HG03432 (cell line): ENCODE measurements around the gene CCDC50.

Experiments used
- ATAC-seq: cut with Tn5 transposase; IDR thresholded peaks from one replicate; pipeline ENCODE4 v1.9.1; 2021; ENCODE audit warnings: mild to moderate bottlenecking, moderate library complexity; ENCODE audit not compliant: unreplicated experiment

Gene CCDC50, protein sequence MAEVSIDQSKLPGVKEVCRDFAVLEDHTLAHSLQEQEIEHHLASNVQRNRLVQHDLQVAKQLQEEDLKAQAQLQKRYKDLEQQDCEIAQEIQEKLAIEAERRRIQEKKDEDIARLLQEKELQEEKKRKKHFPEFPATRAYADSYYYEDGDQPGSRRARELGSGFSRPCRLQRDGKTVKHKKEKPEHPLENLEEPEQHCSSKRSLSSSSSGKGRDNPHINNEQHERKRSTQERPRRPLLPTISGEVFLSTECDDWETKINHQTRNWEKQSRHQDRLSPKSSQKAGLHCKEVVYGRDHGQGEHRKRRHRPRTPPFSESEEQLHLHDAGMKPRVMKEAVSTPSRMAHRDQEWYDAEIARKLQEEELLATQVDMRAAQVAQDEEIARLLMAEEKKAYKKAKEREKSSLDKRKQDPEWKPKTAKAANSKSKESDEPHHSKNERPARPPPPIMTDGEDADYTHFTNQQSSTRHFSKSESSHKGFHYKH

DNA sequence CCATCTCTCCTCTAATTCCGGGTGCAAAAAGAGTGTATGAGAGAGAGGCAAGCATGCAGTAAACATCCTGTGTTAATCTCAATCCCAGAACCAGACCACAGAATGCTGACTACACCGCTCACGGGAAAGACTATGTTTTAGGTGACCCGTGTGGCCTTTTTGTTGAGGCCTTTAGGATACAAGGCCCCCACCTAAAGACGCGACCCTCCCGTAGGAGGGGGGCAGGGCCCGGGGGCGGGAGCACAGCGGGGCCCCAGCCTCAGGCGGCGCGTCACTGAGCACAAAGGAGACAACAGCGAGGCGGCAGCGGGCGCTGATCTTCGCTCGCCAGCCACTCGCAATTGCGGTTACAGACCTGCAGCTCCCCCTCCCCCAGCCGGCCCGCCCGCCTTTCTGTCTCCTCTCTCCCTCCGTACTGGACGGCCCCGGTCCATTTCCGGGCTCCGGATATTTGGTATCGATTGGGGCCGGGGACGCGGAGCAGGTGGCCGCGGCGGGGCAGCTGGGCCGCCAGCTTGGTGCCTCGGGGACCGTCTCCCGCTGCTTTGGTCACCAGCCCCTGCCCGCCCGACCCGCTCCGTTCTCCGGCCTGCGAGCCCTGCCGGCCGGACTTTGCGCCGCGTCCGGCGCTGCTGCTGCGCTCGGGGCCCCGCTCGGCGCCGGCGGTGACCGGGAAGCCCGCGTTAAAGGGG, at the start of gene CCDC50:
CCDC50 (plus strand) TSS at position 433 of the 692 bp plus-strand sequence. CDS start 281 bp downstream, outside the sequence.
- ATAC-seq: peak; percentile 86

DNA sequence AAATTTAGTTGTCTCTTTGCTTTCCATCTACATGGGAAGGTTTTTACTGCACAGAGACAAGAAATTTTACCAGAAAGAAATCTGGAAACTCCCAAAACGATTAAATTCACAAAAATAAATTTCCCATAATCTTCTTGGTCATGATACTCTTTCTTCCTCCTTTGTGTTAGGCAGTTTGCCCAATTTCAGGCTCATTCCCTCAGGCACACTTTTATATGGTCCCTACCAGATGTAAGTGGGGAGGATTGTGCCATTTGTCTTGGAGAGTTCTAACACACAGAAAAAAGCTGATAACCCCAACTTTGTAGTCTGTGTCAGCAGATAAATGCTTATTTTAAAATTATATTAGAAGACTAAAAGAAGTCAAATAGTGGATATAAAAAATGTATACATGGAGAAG, 49.1 kb upstream of the CCDC50 start:
- no peak for ATAC-seq

DNA sequence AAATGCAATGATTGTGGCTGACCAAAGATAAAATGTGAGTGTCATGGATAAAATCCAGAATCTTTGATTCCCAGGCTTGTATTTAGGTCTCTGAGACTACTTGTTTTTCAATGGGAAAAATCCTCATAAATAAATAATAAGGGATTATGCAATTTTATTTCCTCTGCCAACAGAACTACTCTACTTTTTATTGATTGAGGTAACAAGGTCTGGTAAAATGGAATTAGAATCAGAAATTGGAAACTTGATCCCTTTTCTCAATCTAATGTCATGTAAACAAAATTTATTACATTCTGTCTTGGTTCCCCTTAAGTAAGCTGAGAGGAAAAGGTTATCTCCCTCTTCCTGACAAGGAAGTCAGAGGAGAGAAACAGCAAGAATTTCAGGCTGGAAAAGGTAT, 48.3 kb upstream of the CCDC50 start:
- no peak for ATAC-seq

DNA sequence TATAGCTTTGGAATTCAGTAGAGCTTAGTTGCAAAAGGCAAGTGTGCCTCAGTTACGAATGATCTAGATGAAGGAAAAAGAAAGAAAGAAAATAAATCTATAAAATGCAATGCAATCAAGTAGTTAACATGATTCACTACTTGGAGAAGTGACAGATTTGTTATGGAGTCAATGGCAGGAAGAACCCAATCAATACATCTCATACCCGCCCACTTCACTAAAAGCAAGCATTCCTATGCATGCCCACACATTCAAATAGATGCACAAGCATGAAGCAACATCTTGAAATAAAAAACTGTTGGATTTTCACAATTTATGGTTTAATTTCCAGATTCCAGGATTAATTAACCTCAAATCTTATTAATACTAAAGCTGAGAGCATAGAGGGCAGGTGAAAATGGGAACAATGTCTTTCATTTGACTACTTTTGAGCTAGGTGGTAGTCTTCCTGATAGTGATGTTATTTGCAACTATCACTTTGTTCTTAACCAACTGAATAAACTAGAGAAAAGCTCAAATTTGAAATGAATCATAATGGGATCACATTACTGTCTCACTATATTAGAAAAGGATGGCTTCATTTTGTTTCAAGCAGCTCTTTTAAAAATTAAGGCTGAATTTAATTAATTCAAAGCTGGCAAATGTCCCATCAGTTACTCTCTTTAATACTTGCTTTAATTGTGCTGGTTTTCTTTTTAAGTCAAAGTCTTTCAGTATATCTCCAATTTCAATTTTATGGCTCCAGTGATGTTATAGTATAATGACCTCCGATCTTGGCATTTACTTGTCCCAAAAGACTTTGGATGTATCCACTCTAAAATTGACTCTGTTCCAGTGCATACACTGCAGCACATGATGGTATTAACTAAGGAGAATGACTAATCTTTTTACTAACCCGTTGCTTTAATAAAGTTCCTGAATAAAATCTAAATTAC, 46.7 kb upstream of the CCDC50 start:
- ATAC-seq: no peak

DNA sequence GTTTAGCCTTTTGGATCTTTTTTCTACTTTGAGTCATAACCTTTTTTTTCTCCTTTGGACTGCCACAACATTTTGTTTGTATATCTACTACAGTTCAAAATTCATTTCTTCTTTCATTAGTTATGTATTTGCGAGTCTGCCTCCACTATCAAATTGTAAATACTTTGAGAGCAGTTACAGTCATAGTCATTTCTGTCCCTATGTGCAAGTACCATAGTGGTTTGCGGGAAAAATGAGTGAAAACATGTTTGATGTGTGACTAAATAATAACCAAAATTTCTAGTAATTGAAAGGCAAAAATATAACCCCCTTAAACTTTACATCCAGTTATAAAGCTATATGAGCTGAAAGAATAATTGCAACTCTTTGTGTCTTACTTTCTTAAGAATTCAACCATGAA, 45.8 kb upstream of the CCDC50 start:
- ATAC-seq: no peak

DNA sequence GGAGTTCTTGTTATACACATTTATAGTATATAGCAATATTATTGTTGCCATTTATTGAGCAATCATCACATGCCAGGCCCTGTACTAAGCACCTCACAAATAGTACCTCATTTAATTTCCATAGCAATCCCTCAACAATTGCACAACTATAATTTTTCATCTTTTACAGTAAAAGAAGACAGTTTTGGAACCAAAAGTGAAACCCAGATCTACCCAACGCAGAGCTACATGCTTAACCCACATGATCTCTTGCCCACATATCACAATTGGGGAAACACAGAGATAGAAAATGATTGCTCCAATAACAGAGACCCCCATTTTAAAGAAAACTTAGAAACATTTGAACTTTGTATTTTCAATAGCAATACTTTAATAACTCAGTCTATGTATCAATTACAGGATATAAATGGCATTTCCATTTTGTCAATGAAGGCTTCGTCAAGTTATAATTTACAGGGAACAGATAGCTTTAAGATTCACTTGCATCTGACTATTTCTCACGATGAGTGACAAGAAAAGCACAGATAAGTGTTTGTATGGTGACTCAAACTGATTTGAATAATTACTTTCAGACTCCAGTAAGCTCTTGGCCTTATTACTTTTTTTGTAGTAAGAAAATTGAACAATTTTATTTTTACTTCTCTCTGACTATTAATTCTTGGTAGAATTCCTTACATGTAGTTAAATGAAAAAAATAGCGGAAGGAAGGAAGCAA, 38.7 kb upstream of the CCDC50 start:
- peak; percentile 89 for ATAC-seq

DNA sequence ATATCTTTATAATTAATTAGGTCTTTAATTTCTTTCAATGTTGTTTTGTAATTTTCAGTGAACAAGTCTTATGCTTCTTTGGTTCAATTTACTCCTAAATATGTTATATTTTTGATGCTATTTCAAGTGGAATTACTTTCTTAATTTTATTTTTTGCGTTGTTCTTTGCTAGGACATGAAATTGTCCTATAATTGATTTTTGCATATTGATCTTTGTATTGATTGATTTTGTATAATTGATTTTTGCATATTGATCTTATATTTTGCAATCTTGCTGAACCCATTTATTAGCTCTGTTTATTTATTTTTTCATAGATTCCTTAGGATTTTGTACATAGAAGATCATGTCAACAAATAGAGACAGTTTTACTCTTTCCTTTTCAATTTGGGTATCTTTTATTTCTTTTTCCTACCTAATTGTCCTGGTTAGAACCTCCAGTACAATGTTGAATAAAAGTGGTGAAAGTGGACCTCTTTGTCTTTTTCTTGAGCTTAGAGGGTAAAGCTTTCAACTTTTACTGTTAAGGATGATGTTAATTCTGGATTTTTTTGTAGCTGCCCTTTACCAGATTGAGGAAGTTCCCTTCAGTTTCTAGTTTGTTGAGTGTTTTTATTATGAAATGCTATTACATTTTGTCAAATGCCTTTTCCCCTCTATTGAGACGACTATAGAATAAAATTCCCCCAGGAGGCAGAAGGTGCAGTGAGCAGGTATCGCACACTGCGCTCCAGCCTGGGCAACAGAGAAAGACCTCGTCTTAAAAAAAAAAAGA, 36.8 kb upstream of the CCDC50 start:
- ATAC-seq: no peak

DNA sequence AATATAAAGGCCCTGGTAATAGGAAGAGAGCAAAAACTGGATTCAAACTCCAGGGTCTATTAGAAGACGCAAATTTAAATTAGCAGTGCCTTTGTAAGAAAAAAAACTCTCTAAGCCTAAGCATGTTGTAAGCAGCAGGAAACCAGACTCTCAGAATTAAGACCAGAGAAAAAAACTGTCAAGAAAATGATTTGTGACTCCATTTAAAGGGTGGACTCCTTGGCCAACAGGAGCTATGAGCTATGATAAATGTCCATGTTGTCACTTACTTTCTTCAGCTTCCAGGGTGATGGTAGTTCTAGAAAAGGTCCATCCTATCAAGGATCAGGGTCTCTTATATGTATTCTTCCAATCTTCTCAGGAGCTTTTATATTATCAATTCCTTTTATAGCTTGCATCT, 34.9 kb upstream of the CCDC50 start:
- ATAC-seq: no peak

DNA sequence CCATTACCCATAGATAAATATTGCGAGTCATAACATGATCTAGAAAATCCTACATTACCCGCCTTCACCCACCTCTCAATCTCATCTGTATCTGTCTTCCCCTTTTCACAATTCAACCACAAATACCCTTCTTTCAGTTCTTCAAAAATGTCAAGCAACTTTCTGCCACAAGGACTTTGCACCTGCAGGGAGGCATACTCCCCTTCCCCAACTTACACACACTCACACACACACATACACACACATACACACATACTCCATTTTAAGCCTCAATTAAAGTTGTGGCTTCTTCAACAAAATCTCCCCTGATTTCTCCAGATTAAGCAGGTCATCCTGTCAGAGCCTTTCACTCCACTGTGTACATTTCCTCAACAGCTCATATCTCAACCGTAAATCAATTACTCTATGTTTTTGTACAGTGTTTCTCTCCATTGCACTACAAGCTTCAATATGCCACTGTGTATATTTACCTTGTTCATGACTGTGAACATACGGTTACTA, 33.1 kb upstream of the CCDC50 start:
- ATAC-seq: peak; percentile 87

DNA sequence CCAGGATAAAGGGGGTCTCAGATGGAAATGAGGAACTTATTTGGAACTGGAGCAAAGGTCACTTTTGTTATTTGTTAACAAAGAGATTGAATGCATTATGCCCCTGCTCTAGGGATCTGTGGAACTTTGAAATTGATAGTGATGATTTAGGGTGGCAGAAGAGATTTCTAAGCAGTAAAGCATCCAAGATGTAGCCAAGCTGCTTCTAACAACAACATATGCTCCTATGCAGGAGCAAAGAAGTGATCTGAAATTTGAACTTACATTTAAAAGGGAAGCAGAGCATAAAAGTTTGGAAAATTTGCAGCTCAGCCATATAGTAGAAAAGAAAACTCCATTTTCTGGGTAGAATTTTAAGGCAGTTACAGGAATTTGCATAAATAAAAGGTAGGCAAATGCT, 30.3 kb upstream of the CCDC50 start:
- no peak for ATAC-seq

DNA sequence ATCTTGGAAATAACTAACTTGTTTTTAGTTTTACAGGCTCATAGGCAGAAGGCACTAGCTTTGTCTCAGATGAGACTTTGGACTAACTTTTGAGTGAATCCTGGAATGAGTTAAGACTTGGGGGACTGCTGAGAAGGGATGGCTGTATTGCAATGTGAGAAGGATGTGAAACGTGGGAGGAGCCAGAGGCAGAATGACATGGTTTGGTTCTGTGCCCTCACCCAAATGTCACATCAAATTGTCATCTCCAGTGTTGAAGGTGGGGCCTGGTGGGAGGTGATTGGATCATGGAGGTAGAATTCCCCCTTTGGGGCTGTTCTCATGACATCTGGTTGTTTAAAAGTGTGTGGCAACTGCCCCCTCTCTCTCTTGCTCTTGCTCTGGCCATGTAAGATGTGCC, 28.8 kb upstream of the CCDC50 start:
- peak; percentile 29 for ATAC-seq

DNA sequence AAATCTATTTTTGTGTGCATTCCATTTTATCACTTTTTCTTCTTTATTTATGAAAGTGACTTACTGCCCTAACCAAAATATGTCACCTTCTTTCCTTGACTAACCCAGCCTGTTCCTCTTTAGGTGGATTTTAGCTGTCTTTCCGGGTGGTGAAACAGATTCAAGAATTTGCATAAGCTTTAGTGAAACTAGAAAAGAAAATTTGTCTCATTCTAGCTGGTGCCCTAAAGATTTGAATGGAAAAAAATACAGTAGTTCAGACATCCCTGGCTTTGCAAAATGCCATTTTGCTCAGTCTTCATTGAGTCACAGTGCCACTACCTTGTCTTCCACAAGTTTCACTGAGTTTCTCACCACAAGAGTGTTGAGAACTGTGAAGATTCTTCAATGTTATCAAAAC, 28.2 kb upstream of the CCDC50 start:
- peak; percentile 80 for ATAC-seq

DNA sequence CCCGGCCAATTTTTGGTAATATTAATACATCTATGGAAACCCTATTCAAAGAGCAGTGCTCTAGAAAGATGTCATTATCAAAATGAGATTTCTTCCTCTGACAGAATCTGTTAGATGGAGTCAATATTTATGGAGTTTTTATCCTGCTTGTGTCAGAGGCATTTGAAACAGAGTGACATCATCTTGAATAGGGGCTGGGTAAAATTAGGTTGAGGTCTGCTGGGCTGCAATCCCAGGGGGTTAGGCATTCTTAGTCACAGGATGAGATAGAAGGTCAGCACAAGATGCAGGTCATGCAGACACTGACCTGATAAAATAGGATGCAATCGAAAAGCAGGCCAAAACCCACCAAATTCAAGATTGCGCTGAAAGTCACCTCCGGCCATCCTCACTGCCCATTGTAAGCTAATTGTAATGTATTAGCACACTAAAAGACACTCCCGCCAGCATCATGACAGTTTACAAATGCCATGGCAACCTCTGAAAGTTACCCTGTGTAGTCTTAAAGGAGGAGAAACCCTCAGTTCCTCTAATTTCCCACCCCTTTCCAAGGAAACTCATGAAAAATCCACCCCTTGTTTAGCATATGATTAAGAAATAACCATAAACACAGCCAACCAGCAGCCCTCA, 27.3 kb upstream of the CCDC50 start:
- ATAC-seq: no peak

DNA sequence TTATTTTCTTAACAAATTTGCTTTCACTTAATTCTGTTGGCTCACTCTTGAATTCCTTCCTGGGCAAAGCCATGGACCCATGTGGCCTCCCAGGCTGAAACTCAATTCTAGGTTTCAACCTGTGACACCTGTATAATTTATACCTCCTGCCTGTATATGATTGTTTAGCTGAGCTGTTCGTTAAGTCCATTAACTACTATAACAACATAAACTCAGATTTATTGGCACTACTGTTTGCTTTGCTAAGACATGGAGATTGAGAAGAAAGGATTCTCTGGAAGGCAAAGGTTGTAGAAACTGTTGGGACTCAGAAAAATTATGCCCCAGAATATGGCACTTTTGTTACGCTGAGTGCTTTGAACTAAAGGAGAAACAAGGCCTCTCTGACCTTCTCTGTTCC, 26.7 kb upstream of the CCDC50 start:
- ATAC-seq: no peak

DNA sequence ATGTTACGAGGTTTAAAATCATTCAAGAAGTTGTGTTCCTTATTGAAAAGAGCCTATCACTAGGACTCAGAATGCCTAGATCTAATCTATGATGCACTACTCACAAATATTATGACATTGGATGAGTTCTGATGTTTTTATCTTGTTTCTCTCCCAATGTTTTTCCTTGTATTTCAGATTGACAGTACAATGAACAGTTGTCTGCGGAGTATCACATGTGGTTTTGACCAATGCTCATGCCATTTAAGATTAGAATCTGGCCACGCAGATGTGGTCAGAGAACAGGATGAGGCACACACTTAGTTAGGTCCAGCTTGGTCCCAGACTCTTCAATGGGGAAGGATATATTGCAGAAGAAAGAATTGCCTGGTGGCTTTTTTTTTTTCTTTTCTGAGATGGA, 25.6 kb upstream of the CCDC50 start:
- no peak for ATAC-seq

DNA sequence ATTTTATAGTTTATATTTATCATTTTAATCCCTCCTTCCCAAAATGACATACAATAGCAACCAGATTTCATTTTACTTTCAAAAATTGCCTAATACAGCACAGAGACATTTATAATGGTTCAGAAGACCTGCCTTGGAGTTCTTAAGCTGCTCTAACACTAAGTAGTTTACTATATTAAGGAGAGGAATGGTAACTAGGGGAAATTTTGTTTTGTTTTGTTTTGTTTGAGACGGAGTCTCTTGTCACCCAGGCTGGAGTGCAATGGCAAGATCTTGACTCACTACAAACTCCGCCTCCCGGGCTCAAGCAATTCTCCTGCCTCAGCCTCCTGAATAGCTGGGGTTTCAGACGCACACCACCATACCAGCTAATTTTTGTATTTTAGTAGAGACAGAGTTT, 22.8 kb upstream of the CCDC50 start:
- no peak for ATAC-seq

DNA sequence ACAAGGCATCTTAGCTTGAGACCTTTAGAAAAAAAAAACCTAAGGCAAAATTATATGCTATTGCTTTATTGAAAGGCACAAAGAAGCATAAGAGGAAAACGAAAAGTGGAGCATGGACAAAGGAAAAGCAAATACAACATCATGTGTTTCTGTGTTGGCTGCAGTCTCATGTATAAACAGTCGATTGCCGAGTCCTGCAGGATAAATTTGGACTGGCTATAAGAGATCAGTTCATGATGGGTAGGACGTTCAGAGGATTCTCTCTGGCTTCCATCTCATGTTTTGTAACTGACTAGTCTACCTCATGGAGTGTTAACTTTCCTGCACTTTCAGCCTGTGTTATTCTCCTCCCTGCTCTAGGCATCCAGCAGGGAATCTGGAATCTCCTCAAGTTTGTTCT, 21.9 kb upstream of the CCDC50 start:
- no peak for ATAC-seq

DNA sequence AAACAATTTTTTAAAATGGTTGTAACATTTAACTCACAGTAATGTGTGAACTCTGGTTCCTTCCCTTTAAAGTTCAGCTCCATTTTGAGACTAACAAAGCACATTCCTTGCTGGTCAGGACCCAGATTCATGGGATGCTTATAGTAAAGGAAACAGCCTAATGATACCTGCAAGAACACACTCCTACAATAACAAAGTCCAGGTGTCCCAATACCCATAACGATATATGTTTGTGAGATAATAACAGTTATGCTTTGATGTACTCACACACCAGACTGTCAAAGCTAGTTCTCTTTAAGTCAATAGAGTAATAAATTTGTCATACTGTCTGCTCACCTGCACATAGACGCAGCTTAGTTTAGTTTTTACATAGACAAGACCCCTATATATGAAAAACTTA, 15.9 kb upstream of the CCDC50 start:
- ATAC-seq: no peak

DNA sequence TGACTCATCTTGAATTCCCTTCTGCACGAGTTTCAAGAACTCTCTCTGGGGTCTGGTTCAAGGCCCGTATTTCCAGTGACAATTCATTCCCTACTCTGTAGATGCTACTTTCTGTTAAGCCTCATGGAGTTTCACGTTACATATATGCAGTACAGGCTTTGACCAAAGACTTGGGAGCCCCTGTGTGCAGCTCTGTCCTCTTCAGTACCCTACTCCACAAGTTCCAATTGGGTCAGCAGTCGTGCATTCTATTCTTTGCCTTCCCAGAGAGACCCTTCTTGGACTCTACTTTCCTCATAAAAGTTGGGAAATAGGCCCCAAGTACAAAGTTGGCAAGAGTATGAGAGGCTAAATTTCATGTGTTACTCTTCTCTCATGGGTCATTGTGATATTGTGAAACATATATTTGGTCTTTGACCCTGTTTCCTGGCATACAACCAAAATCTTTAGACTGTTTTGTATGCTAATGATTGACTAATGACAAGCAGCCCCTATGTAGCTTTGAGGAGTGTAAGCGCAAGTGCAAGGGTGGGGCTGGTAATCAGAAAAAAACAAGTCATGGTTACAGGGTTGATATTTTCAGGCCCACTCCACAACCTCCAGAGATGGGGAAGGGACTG, 15.0 kb upstream of the CCDC50 start:
- ATAC-seq: no peak
